C4-2B (cell line): ENCODE results near the gene PCNA.
"Not testable (repeated sequence)": the region's sequence is repeated elsewhere in the genome, so short reads cannot be mapped to it uniquely, and the experiment has no call there.

Experiments
- ZFX ChIP-seq: fragments of 450-650 bp; IDR thresholded peaks from 2 replicates; pipeline ENCODE4 v1.6.1; 2017
- TF ChIP-seq, protein P1 (sequence below): fragments of 450-650 bp; conservative IDR thresholded peaks from 2 replicates; pipeline ENCODE4 v1.5.1; 2017; ENCODE audit warnings: mild to moderate bottlenecking

DNA sequence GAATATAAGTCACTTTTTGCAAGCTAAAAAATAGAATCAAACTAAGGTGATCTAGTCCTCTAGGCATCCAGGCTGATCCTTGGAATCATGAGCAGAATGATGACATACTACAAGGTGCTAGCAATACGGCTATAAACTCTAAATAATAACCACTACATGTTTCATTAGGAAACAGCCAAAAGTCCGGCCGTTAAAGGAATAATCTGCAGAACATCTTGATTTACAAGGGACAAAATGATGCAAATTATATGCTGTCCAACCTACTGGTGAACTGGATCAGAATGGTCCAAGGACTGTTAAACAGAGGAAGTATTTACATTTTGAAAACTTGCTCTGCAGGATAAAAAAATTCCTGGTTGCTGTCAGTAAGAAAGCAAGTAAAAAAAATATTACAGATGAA is 19.8 kb downstream of the PCNA start:
- TF ChIP-seq, protein P1, sequence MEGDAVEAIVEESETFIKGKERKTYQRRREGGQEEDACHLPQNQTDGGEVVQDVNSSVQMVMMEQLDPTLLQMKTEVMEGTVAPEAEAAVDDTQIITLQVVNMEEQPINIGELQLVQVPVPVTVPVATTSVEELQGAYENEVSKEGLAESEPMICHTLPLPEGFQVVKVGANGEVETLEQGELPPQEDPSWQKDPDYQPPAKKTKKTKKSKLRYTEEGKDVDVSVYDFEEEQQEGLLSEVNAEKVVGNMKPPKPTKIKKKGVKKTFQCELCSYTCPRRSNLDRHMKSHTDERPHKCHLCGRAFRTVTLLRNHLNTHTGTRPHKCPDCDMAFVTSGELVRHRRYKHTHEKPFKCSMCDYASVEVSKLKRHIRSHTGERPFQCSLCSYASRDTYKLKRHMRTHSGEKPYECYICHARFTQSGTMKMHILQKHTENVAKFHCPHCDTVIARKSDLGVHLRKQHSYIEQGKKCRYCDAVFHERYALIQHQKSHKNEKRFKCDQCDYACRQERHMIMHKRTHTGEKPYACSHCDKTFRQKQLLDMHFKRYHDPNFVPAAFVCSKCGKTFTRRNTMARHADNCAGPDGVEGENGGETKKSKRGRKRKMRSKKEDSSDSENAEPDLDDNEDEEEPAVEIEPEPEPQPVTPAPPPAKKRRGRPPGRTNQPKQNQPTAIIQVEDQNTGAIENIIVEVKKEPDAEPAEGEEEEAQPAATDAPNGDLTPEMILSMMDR: not testable (repeated sequence)
- TF ChIP-seq ZFX: not testable (repeated sequence)
